Measurements from ENCODE around the gene RAI14. TPM values are rescaled to one million over a fixed set of nuclear protein-coding genes. Genes with fewer than 3 reads are reported as not detected.

Gene RAI14
- total and polyA plus RNA-seq, 2 donors (not counting 3 experiments of a cell fraction or from before 2014, with no cell fraction given): 114 to 369 TPM

DNA sequence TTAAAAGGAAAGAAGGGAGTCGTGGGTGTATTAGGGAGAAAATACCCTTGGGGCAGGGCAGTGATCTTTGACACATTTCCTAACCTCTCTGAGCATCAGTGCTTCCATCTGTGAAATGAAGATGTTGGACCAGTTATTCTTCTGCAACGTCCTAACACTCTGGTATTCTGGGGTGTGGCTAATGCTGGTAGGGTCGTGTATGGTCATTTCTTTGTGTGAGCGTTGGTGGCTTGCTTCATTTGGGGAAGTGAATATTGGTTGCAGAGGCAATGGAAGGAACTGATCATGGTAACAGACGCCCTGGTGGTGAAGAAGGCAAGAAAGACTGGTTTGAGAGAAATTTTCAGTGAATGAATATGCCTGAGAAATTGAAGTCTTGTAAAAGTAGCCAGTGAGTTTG is 114.9 kb downstream of the RAI14 start:
- no peak overlapping the region for H3K4me3 ChIP-seq (replicated peaks in 1 of 3; ENCODE audit: insufficient read depth in 1 of 3, low read depth in 1 of 3, low read length in 3 of 3)
- H3K36me3 ChIP-seq (ENCODE audit: control insufficient read depth in 2 of 2, extremely low read depth in 1 of 2, insufficient read depth in 2 of 2, low read length in 2 of 2): peaks cover 8 to 26% of the 10 kb centered on the region in 2 experiments
- FAIRE-seq (no peak), DNase-seq (ENCODE audit: low read depth, low spot score) (no peak)
- TF ChIP-seq POLR2AphosphoS5 (IDR thresholded peaks at IDR 0.05; ENCODE audit: insufficient read depth, low read depth, low read length) (no peak), CTCF (IDR thresholded peaks at IDR 0.05; ENCODE audit: extremely low read depth in 1 of 2, insufficient read depth in 1 of 2, low read depth in 1 of 2, low read length in 2 of 2) (no peak), GATA2 (IDR thresholded peaks at IDR 0.05; ENCODE audit: insufficient read depth, insufficient read length, low read depth, low read length) (no peak), POLR2A (IDR thresholded peaks at IDR 0.05; ENCODE audit: low read depth, low read length) (no peak), FOS (IDR thresholded peaks at IDR 0.05; ENCODE audit: borderline replicate concordance, insufficient read depth, low read length) (no peak)
- TF ChIP-seq, protein P1, sequence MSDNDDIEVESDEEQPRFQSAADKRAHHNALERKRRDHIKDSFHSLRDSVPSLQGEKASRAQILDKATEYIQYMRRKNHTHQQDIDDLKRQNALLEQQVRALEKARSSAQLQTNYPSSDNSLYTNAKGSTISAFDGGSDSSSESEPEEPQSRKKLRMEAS (IDR thresholded peaks at IDR 0.05; ENCODE audit: insufficient read depth, insufficient read length): no peak
- dilution Hi-C loops (cut with MboI; ENCODE audit: extremely low pct_ligation_motif_present, low sequenced_read_pairs): no loop called here
- intact Hi-C loops (cut with micrococcal nuclease): no loop called here
- BruUV-seq (replicated peaks): no TSS peak
- H3K4me2 ChIP-seq (ENCODE audit: insufficient read depth, low read length): no peak overlapping the region
- no peaks in the 10 kb centered on the region for H3K9me3 ChIP-seq (replicated peaks; ENCODE audit: control insufficient read depth, insufficient read depth, low read length)
- H3K79me2 ChIP-seq (ENCODE audit: control insufficient read depth, insufficient read depth, low read length): peaks cover 72% of the 10 kb centered on the region
- POLR2A ChIA-PET: no interaction called here
- H4K20me1 ChIP-seq (replicated peaks; ENCODE audit: control insufficient read depth, extremely low read depth, insufficient read depth, low read length): no peaks in the 10 kb centered on the region
- no peak overlapping the region for H3K9ac ChIP-seq (replicated peaks; ENCODE audit: extremely low read depth, insufficient read depth, low read length)
- no peak overlapping the region for H2AFZ ChIP-seq (ENCODE audit: low read depth, low read length)
- CTCF ChIA-PET: no interaction called here
- H3K9me1 ChIP-seq (replicated peaks; ENCODE audit: control insufficient read depth, extremely low read depth, insufficient read depth, low read length): no peaks in the 10 kb centered on the region
- H3K27me3 ChIP-seq (ENCODE audit: control insufficient read depth in 2 of 2, insufficient read depth in 2 of 2, low read length in 2 of 2): no peaks in the 10 kb centered on the region
- no peak overlapping the region for H3K27ac ChIP-seq (ENCODE audit: insufficient read depth, low read depth, low read length)
- no peaks in the 10 kb centered on the region for H3K4me1 ChIP-seq (ENCODE audit: control insufficient read depth, extremely low read depth, insufficient read depth, low read length)

Data from endothelial cell of umbilical vein (primary cell).